ENCODE measurements around the gene IFRD1. TPM values are rescaled to one million over a fixed set of nuclear protein-coding genes. Genes with fewer than 3 reads are reported as not detected.

The IFRD1 gene
- total and polyA plus RNA-seq, 8 donors: 37.4 to 54.1 (median 46.9) TPM

DNA sequence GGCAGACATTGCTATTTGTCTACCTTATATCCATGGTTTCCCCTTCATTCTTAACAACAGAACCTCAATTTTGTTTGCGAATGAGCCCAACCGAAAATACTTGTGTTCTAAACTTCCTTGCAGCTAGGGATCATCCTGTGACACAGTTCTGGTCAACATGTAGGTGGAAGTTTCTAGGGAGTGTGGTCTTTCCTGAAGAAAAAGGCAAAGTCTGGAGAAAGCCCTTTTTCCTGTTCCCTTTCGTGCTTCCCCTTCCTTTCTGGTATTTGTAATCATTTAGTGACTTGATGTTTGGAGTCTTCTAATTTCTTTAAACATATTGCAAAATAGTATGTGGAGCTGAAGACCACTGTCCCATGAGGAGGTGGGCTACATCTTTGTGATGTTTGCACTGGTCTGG, 2.9 kb upstream of the IFRD1 start:
- TF ChIP-seq, protein P1, sequence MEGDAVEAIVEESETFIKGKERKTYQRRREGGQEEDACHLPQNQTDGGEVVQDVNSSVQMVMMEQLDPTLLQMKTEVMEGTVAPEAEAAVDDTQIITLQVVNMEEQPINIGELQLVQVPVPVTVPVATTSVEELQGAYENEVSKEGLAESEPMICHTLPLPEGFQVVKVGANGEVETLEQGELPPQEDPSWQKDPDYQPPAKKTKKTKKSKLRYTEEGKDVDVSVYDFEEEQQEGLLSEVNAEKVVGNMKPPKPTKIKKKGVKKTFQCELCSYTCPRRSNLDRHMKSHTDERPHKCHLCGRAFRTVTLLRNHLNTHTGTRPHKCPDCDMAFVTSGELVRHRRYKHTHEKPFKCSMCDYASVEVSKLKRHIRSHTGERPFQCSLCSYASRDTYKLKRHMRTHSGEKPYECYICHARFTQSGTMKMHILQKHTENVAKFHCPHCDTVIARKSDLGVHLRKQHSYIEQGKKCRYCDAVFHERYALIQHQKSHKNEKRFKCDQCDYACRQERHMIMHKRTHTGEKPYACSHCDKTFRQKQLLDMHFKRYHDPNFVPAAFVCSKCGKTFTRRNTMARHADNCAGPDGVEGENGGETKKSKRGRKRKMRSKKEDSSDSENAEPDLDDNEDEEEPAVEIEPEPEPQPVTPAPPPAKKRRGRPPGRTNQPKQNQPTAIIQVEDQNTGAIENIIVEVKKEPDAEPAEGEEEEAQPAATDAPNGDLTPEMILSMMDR (IDR thresholded peaks at IDR 0.05): no peak
- Histone ChIP-seq H3K4me1 (peaks cover 0 to 24% of the 10 kb centered on the region in 2 donors), H3K27ac (peak overlapping the region in 1 of 2 donors; percentile 46), H3K36me3 (no peaks in the 10 kb centered on the region), H3K27me3 (no peaks in the 10 kb centered on the region), H3K9me3 (no peaks in the 10 kb centered on the region), H3K4me3 (no peak overlapping the region)
- intact Hi-C loops (cut with DNase I): no loop called here
- no peak for DNase-seq
- ATAC-seq: no peak

GRCh38 chr7:112448381-112448780, 1.9 kb upstream of the IFRD1 start:
- Histone ChIP-seq H3K9me3 (no peaks in the 10 kb centered on the region), H3K27ac (peak overlapping the region in 1 of 2 donors; percentile 97), H3K27me3 (no peaks in the 10 kb centered on the region), H3K4me3 (no peak overlapping the region), H3K36me3 (no peaks in the 10 kb centered on the region), H3K4me1 (peaks cover under 1 to 34% of the 10 kb centered on the region in 2 donors)
- ATAC-seq: no peak
- intact Hi-C loops (cut with DNase I): no loop called here
- TF ChIP-seq, protein P1 (IDR thresholded peaks at IDR 0.05): no peak
- no peak for DNase-seq

- H3K27me3 ChIP-seq: no peaks in the 10 kb centered on the region
- no peak overlapping the region for H3K4me3 ChIP-seq
- H3K27ac ChIP-seq: peak overlapping the region; percentile 97 to 99
- H3K9me3 ChIP-seq: no peaks in the 10 kb centered on the region
- intact Hi-C loops (cut with DNase I): no loop called here
- TF ChIP-seq, protein P1 (IDR thresholded peaks at IDR 0.05): no peak
- DNase-seq: no peak
- peaks cover 5 to 39% of the 10 kb centered on the region in 2 donors for H3K4me1 ChIP-seq
- ATAC-seq: no peak
- H3K36me3 ChIP-seq: no peaks in the 10 kb centered on the region
Measured at GRCh38 chr7:112448891-112449290, 1.4 kb upstream of the IFRD1 start.

DNA sequence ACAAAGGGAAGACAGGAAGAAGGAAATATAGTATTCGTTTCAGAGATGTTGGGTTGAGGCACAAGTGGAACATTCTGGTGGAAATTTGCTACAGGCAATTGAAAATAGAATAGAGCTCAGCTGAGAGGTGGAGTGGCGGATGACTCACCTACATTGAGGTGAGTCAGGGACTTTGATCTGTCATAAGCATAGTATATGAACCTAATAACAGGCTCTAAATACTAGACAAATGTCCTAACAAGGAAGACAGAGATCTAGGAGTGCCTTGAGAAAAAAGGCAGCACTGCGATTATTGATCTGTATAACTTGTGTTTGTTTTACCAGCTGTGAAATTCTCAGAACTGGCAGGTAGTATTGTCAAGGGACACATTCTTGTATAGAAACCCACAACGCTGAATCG, 907 bp upstream of the IFRD1 start:
- Histone ChIP-seq H3K4me3 (peak overlapping the region; percentile 79 to 96), H3K9me3 (no peaks in the 10 kb centered on the region), H3K36me3 (no peaks in the 10 kb centered on the region), H3K27ac (peak overlapping the region; percentile 97 to 99), H3K27me3 (no peaks in the 10 kb centered on the region), H3K4me1 (peaks cover 10 to 43% of the 10 kb centered on the region in 2 donors)
- ATAC-seq: peak; percentile 9
- peak in 2 of 4 donors; percentile 7 to 35 for DNase-seq
- intact Hi-C loops (cut with DNase I): no loop called here
- TF ChIP-seq, protein P1 (IDR thresholded peaks at IDR 0.05): no peak

GRCh38 chr7:112450807-112451761, 824 bp downstream of the IFRD1 start:
- Histone ChIP-seq H3K36me3 (peaks cover 0 to 10% of the 10 kb centered on the region in 2 donors), H3K27ac (peak overlapping the region; percentile 97 to 99), H3K27me3 (no peaks in the 10 kb centered on the region), H3K9me3 (no peaks in the 10 kb centered on the region), H3K4me1 (peaks cover 12 to 45% of the 10 kb centered on the region in 2 donors), H3K4me3 (peak overlapping the region; percentile 79 to 96)
- TF ChIP-seq, protein P1 (IDR thresholded peaks at IDR 0.05): no peak
- peak; percentile 94 to 98 (median 96) for DNase-seq
- peak; percentile 88 for ATAC-seq
- intact Hi-C loops (cut with DNase I): no loop called here
